KG1 (cell line): Measurements from ENCODE around the gene FPR1.

Experiments
- DNase-seq: peaks from one replicate; lab custom pipeline; 2025; lab: John Stamatoyannopoulos, UW

FPR1 gene

GRCh38 chr19:51751655-51752054 is at the start of gene FPR1:
Gene FPR1, minus strand, starts transcription at chr19:51751878. Its CDS starts 4,884 bp downstream, at chr19:51746994.
- no peak for DNase-seq

GRCh38 chr19:51800473-51801244 is 49.0 kb upstream of the FPR1 start:
- DNase-seq: no peak

- no peak for DNase-seq
Observed at GRCh38 chr19:51799774-51800472, 48.2 kb upstream of the FPR1 start.

- no peak for DNase-seq
Observed at GRCh38 chr19:51799034-51799773, 47.5 kb upstream of the FPR1 start.

- DNase-seq: no peak
Observed at GRCh38 chr19:51798062-51798461, 46.4 kb upstream of the FPR1 start.

- DNase-seq: no peak
Observed at GRCh38 chr19:51797480-51797879, 45.8 kb upstream of the FPR1 start.

GRCh38 chr19:51796195-51796679 is 44.6 kb upstream of the FPR1 start:
- no peak for DNase-seq

- DNase-seq: no peak
Observed at GRCh38 chr19:51794885-51795490, 43.3 kb upstream of the FPR1 start, which contains the start of gene FPR3. Gene FPR3, plus strand, starts transcription at chr19:51795157. Its CDS starts 28,592 bp downstream, at chr19:51823749.

- no peak for DNase-seq
Observed at GRCh38 chr19:51793994-51794393, 42.3 kb upstream of the FPR1 start.

- no peak for DNase-seq
Observed at GRCh38 chr19:51792932-51793331, 41.3 kb upstream of the FPR1 start.

- no peak for DNase-seq
Observed at GRCh38 chr19:51789061-51789795, 37.5 kb upstream of the FPR1 start.

- no peak for DNase-seq
Observed at GRCh38 chr19:51788029-51788428, 36.4 kb upstream of the FPR1 start.

GRCh38 chr19:51786646-51787494 is 35.2 kb upstream of the FPR1 start:
- DNase-seq: no peak

- DNase-seq: no peak
Observed at GRCh38 chr19:51784922-51785690, 33.4 kb upstream of the FPR1 start.

- DNase-seq: no peak
Observed at GRCh38 chr19:51784109-51784785, 32.6 kb upstream of the FPR1 start.

GRCh38 chr19:51783372-51783771 is 31.7 kb upstream of the FPR1 start:
- DNase-seq: no peak

GRCh38 chr19:51781999-51782398 is 30.3 kb upstream of the FPR1 start:
- no peak for DNase-seq

- no peak for DNase-seq
Observed at GRCh38 chr19:51780270-51780669, 28.6 kb upstream of the FPR1 start.

GRCh38 chr19:51779703-51780102 is 28.0 kb upstream of the FPR1 start:
- DNase-seq: no peak
